Measurements from ENCODE around the gene ROPN1L.
"Not testable (repeated sequence)": the region's sequence is repeated elsewhere in the genome, so short reads cannot be mapped to it uniquely, and the experiment has no call there.

Gene ROPN1L

GRCh38 chr5:10503321-10503720, 61.6 kb downstream of the ROPN1L start:
- no peak for FAIRE-seq

DNA sequence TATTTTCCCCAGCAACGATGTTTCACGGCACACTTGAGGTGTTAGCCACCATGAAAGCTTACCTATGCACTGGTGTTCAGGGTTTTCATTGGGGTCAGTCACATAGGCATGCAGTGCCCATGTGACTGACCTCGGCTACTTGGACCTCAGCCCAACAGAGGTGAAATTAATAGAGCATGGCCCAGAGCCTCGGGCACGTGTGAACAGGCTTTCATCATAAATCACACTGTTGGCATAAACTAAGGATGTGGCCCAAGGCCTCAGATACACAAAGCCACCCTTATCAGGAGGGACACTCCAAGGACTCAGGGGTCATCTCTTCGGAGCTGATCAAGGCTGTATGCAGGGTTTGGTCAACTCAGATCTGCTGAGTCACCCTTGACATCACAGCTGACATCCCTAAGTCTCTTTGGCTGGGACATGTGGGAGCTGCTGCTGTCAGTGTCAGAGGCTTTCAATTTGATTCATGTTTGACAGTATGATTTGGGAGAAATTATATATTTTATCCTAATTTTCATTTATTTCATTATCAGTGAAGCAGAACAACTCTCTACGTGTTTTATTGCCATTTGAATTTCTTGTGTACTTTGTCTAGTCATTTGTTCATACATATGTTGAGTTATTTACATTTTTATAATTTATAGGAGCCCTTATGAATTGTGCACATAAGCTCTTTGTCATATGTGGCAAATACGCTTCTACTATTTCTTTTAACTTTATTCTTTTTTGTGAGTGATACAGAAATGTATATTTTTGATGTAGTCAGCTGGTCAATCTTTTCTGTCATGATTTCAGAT, 62.5 kb downstream of the ROPN1L start:
- no peak for FAIRE-seq

DNA sequence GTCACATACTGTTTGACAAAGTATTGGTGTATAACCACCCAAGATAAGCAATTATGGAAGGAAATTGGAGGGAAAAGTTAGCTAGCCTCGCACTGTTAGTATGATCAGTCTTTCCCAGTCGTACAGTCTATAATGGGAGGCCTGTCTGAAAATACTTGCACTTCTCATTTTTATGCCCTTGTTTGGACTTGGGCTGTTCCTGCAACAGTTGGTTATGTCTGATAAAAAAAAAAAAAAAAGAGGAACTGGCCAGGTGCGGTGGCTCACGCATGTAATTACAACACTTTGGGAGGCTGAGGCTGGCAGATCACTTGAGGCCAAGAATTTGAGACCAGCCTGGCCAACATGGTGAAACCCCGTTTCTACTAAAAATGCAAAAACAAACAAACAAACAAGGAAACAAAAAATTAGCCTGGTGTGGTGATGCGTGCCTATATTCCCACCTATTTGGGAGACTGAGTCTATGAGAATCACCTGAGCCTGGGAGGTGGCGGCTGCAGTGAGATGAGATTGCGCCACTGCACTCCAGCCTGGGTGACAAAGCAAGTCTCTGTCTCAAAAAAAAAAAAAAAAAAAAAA, 63.9 kb downstream of the ROPN1L start:
- FAIRE-seq = no peak

GRCh38 chr5:10506535-10506934, 64.9 kb downstream of the ROPN1L start:
- FAIRE-seq = no peak

DNA sequence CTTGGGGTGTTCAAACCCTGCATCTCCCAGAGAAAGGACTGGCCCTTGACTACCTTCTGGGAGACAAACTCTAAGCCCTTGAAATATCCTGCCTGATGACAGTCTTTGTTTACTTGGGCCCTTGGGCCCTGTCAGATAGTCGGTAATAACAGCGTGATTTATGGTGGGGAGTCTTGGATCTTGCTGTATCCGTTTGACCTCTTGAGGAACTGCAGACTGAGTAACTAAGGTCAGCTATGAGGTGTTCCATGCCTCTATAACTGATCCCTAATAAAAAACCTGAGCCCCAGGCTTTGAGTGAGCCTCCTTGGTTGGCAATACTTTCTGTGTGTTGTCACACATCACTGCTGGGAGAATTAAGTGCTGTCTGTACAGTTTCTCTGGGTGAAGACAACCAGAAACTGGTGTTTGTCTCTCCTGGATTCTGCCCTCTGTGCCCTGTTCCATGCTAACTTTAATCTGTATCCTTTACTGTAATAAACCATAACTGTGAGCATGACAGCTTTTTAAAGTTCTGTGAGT, 66.0 kb downstream of the ROPN1L start:
- FAIRE-seq = no peak

DNA sequence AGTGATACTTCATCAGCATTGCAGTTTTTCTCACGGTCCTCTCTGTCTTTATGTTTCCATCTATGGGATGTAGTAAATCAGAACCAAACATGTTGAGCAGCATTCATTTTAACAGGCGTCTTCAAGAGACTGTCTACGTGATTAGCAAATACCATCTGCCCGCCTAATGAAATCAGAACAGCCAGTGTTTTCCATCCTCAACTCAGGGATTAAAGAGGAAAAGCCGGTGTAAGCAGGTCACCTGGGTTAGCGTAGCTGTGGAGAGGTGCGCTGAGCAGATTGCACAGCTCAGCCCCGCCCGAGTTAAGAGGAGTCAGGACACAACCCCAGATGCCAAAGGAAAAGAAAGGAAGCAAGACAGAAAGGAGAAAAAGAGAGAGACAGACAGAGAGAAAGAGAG, 67.9 kb downstream of the ROPN1L start:
- FAIRE-seq = no peak

DNA sequence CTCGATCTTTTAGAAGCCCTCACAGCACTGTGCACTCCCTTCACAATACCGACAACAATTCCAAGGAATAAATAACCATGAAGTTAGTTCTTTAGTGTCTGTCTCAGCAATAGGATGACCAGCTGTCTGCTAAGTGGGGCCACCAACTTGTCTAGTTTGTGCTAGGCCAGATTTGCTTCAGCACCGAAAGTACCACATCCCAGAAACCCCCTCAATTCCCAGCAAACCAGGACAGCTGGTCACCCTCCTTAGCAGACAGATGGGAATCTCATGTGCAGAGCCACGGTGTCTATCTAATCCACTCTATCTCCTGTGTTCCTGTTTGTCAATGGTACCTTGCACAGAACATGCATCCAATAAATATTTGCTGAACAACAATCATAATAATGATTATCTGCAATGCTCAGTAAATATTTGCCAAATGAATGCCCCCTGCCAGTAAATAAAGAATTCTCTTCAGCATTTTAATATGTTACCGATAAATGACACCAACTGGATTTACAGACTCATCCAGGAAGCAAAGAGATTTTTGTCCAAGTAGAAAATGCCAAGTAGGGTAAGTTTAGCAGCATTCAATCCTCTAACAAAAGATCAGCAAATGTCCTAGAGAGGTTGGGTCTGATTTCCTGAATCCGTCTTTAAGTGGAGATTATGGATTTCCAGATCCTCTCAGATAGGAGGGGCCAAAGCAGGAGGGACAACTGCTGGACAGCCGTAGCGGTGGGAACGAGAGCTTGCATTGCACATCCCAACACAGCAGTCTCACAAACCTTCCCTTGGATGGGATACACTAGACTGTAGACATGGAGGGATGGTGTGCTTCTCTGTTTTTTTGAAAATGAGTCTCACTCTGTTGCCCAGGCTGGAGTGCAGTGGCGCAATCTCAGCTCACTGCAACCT, 70.3 kb downstream of the ROPN1L start:
- FAIRE-seq = no peak

DNA sequence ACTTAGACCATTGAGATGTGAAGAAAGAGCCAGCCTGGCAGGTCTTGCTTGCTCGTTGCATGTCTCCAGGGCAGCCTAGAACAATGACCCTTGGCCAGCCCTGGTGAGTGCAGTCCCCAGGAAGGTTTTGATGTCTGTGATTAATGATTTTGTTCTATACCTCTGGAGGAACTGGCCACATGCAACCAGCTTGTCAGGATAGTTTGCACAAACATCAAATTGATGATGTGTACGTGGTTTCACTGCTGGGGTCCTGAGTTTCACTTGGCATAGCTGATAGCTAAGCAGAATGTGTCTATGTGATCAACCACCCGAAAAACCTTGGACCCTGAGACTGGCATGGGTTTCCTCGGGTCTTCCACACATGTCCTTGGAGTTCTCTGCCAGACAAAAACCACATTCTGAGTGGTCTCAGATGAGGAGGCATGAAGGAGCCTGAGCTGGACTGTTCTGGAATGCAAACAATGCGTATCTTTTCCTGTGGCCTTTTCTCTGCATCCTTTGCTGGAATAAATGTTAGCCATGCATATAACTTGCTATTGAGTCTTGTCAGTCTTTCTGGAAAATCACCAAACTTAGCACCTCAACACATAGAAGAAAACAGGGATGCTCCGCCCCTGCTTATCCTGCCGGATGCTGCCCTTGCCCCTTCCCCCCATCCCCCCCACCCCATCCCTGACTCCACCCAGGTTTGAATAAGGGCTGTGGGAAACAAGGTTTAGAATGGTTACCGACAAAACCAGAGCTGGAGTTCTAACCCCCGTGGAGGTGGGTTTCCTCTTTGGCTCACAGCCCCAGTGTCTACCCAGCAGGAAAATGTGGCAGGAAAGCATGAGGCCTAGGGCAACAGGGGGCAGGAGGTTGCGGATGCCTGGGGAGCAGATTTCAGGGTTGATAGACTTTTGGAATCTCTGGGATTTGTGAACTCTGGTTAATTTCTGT, 72.1 kb downstream of the ROPN1L start:
- no peak for FAIRE-seq

GRCh38 chr5:10514572-10514971, 72.9 kb downstream of the ROPN1L start:
- FAIRE-seq = not testable (repeated sequence)

Data from colon (tissue), 2 donors.